ENCODE measurements around the gene FLG2. TPM values are rescaled to one million over a fixed set of nuclear protein-coding genes. Genes with fewer than 3 reads are reported as not detected.
"Not testable (repeated sequence)": the region's sequence is repeated elsewhere in the genome, so short reads cannot be mapped to it uniquely, and the experiment has no call there.

The FLG2 gene
- polyA plus RNA-seq, 3 donors, result 0.03 to 0.14 (median 0.07) TPM

DNA sequence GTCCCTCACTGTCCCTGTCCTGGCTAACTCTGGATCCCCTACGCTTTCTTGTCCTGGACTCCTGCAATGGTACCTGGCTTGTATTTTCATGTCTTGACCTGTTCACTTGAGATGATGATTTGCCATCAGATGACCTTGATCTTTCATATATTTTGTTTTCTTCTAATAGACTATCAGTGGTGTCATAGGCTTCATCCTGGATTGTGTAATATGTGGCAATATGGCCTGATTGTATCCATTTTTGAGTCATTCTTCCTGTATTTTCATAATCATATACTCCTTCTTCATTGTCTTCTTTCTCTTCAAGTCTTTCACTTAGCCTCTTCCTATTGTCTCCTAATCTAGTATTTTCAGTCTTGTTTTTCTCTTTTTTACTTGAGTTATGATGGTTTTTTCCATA lies 45.8 kb downstream of the FLG2 start:
- no peak for DNase-seq (ENCODE audit: low read depth in 3 of 3, low spot score in 2 of 3)

GRCh38 chr1:152313319-152313801 lies 46.4 kb downstream of the FLG2 start:
- no peak for DNase-seq (ENCODE audit: low read depth in 3 of 3, low spot score in 2 of 3)

DNA sequence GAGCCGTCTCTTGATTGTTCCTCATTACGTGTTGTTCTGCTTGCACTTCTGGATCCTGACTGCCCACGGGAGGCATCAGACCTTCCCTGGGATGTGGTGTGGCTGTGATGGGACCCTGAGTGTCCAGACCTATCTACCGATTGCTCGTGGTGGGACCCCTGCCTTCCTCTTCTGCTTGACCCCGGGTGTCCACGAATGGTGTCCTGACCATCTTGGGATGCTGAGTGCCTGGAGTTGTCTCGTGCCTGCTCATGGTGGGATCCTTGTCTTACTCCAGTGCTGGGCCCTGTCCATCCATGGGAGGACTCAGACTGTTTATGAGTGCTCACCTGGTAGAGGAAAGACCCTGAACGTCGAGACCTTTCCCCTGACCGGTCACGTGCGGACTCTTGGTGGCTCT lies 47.6 kb downstream of the FLG2 start:
- DNase-seq (ENCODE audit: low read depth in 3 of 3, low spot score in 2 of 3), result not testable (repeated sequence)

- no peak for DNase-seq (ENCODE audit: low read depth in 3 of 3, low spot score in 2 of 3)
Measured at GRCh38 chr1:152309955-152310354, 49.9 kb downstream of the FLG2 start.

- DNase-seq (ENCODE audit: low read depth in 3 of 3, low spot score in 2 of 3), result not testable (repeated sequence)
Measured at GRCh38 chr1:152309320-152309901, 50.4 kb downstream of the FLG2 start.

- DNase-seq (ENCODE audit: low read depth in 3 of 3, low spot score in 2 of 3), result not testable (repeated sequence)
Measured at GRCh38 chr1:152308758-152309157, 51.0 kb downstream of the FLG2 start.

- not testable (repeated sequence) for DNase-seq (ENCODE audit: low read depth in 3 of 3, low spot score in 2 of 3)
Measured at GRCh38 chr1:152307970-152308369, 51.8 kb downstream of the FLG2 start.

DNA sequence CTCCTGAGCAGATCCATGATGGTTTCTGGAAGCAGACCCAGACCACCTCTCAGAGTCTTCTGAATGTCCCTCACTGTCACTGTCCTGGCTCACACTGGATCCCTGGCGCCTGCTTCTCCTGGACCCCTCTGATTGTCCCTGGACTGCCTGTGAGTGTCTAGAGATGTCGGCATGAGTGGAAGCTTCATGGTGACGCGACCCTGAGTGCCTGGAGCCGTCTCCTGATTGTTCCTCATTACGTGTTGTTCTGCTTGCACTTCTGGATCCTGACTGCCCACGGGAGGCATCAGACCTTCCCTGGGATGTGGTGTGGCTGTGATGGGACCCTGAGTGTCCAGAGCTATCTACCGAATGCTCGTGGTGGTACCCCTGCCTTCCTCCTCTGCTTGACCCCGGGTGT lies 53.7 kb downstream of the FLG2 start:
- not testable (repeated sequence) for DNase-seq (ENCODE audit: low read depth in 3 of 3, low spot score in 2 of 3)

DNA sequence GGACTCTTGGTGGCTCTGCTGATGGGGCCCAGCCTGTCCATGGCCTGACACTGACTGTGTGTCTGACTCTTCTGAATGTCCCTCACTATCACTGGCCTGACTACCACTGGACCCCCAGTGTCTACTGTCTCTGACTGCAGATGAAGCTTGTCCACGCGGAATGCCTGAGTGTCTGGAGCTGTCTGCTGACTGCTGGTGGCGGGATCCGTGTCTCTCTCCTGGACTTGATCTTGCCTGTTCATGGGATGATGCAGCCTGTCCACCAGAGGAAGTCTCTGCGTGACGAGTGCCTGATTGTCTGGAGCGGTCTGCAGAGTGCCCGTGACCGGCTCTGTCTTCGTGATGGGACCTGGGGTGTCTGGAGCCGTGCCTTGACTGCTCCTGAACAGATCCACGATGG lies 55.0 kb downstream of the FLG2 start:
- not testable (repeated sequence) for DNase-seq (ENCODE audit: low read depth in 3 of 3, low spot score in 2 of 3)

DNA sequence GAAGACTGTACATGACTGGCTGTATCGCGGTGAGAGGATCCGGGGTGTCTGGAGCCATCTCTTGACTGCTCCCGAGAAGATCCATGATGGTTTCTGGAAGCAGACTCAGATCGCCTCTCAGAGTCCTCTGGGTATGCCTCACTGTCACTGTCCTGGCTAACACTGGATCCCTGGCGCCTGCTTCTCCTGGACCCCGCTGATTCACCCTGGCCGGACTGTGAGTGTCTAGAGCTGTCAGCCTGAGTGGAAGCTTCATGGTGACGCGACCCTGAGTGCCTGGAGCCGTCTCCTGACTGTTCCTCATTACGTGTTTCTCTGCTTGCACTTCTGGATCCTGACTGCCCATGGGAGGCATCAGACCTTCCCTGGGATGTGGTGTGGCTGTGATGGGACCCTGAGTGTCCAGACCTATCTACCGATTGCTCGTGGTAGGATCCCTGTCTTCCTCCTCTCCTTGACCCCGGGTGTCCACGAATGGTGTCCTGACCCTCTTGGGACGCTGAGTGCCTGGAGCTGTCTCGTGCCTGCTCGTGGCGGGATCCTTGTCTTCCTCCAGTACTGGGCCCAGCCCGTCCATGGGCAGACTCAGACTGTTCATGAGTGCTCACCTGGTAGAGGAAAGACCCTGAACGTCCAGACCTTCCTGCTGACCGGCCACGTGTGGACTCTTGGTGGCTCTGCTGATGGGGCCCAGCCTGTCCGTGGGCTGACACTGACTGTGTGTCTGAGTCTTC lies 56.5 kb downstream of the FLG2 start:
- not testable (repeated sequence) for DNase-seq (ENCODE audit: low read depth in 3 of 3, low spot score in 2 of 3)

Other genes starting within 250 kb of the FLG2 start
- under 1 TPM; 0.03 to 0.06 (median 0.03) TPM for gene TCHH, start 244.6 kb downstream of the FLG2 start, polyA plus RNA-seq (ENCODE audit: insufficient read length in 3 of 3)
- gene RPTN, start 200.8 kb downstream of the FLG2 start, polyA plus RNA-seq (ENCODE audit: insufficient read length in 3 of 3), result not detected
- gene HRNR, start 135.8 kb downstream of the FLG2 start, polyA plus RNA-seq (ENCODE audit: insufficient read length in 3 of 3), result 1 to 10 TPM in 1 of 3 donors, under 1 TPM in 2; 0.19 to 1.0 (median 0.81) TPM
- 1 to 10 TPM; 2.2 to 4.0 (median 2.2) TPM for gene FLG, start 34.8 kb downstream of the FLG2 start, polyA plus RNA-seq (ENCODE audit: insufficient read length in 3 of 3)
- not detected for gene CRNN, start 54.3 kb upstream of the FLG2 start, polyA plus RNA-seq (ENCODE audit: insufficient read length in 3 of 3)
- gene LCE5A, start 150.8 kb upstream of the FLG2 start, polyA plus RNA-seq (ENCODE audit: insufficient read length in 3 of 3), result not detected
- not detected for gene CRCT1, start 154.5 kb upstream of the FLG2 start, polyA plus RNA-seq (ENCODE audit: insufficient read length in 3 of 3)
- gene LCE3E, start 206.8 kb upstream of the FLG2 start, polyA plus RNA-seq (ENCODE audit: insufficient read length in 3 of 3), result not detected
- gene LCE3D, start 220.5 kb upstream of the FLG2 start, polyA plus RNA-seq (ENCODE audit: insufficient read length in 3 of 3), result not detected
- gene LCE3C, start 240.2 kb upstream of the FLG2 start, polyA plus RNA-seq (ENCODE audit: insufficient read length in 3 of 3), result not detected

Data from right renal cortex interstitium (tissue), 3 donors.